GM10248 (cell line): ENCODE results near the gene ADCY1.

Source experiments
- CTCF ChIA-PET: fragments of 300-600 bp; sonication (Branson Sonifier 250); formaldehyde crosslinking; extraction: SDS; loops from one replicate; lab custom pipeline; 2021; ENCODE audit warnings: antibody characterized with exemption; lab: Yijun Ruan, JAX
- POLR2A ChIA-PET: fragments of 350-650 bp; sonication (Branson Sonifier 250); formaldehyde crosslinking; extraction: SDS; loops from one replicate; lab custom pipeline; 2020; ENCODE audit warnings: antibody characterized with exemption; lab: Yijun Ruan, JAX
- DNase-seq: peaks from one replicate; pipeline ENCODE4 v3.0.0; 2012; ENCODE audit errors: extremely low spot score
- TF ChIP-seq, protein P1 (sequence below): IDR thresholded peaks from 2 replicates; pipeline ENCODE4 v1.5.1; 2012; ENCODE audit warnings: mild to moderate bottlenecking, low read depth; ENCODE audit errors: extremely low read depth, missing control alignments, control extremely low read depth

The ADCY1 gene

DNA sequence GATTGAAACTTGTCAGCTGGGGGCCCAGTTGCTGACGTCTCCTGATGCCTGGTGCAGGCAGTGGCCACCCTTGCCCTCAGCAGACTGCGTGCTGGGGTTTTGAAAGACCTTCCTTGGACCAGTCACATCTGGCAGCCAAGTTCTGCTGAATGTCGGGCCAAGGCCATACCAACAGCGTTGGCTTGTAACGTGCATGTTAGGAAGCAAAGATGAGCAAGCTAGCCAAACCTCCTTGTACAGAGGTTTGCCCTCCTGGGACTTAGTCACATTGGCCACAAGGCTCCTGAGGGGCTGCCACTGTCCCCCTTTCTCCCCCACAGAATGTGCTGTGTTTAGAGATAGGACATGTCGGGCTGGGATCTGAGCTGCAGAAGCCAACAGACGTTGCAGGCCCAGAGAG lies 49.0 kb downstream of the ADCY1 start:
- POLR2A ChIA-PET: no interaction called here
- CTCF ChIA-PET: no interaction called here

DNA sequence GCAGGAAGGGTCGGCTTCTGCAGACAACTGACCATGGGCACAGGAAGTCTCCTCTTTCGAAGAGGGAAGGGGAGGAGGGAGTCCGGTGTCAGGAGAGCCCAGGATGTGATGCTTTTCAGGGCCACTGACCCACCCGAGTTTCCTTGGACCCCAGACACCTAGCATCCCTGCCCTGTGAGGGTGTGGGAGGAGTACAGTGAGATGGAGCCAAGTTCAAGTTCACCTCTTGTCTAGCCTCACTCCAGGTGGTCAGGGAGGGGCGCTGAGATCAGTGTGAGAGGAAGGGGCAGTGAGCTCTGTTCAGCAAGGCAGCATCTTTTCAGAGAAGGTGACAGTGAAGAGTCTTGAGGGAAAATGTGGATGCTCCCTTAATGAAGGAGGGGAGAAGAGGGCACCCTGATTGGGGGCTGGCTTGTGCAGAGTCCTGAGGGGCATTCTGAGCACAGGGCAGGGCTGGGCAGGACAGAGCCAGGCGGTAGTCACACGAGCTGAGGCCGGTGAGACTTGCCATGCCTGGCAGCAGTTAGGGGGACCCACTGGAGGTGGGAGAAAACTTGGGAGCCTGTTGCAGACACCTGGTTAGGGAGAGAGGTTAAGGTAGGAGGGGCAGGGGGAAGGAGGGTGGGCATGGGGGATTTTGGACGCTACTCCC lies 49.7 kb downstream of the ADCY1 start:
- DNase-seq: no peak
- CTCF ChIA-PET: no interaction called here

More for the DNA sequence above, 49.0 kb downstream of the ADCY1 start:
- TF ChIP-seq, protein P1, sequence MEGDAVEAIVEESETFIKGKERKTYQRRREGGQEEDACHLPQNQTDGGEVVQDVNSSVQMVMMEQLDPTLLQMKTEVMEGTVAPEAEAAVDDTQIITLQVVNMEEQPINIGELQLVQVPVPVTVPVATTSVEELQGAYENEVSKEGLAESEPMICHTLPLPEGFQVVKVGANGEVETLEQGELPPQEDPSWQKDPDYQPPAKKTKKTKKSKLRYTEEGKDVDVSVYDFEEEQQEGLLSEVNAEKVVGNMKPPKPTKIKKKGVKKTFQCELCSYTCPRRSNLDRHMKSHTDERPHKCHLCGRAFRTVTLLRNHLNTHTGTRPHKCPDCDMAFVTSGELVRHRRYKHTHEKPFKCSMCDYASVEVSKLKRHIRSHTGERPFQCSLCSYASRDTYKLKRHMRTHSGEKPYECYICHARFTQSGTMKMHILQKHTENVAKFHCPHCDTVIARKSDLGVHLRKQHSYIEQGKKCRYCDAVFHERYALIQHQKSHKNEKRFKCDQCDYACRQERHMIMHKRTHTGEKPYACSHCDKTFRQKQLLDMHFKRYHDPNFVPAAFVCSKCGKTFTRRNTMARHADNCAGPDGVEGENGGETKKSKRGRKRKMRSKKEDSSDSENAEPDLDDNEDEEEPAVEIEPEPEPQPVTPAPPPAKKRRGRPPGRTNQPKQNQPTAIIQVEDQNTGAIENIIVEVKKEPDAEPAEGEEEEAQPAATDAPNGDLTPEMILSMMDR: no peak
- no peak for DNase-seq

DNA sequence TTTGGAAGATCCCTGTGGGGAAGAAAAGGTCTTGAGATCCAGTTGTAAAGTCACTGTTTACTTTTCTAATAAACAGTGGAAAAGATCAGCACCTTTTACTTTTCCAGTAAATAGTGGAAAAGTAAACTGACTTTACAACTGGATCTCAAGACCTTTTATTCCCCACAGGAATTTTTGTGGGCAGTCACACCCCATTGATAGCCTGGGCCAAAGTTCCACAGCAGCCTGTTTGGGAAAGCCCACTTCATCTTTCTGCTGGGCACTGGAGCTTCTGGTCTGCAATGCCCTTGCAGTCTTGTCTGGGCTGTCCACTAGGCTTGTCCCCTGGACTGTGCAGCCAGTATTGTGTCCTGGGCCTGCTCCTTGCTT lies 50.2 kb downstream of the ADCY1 start:
- ChIA-PET CTCF (no interaction called here), POLR2A (no interaction called here)
- DNase-seq: no peak
- TF ChIP-seq, protein P1: no peak

More for the DNA sequence above, 49.7 kb downstream of the ADCY1 start:
- TF ChIP-seq, protein P1: no peak
- POLR2A ChIA-PET: no interaction called here

DNA sequence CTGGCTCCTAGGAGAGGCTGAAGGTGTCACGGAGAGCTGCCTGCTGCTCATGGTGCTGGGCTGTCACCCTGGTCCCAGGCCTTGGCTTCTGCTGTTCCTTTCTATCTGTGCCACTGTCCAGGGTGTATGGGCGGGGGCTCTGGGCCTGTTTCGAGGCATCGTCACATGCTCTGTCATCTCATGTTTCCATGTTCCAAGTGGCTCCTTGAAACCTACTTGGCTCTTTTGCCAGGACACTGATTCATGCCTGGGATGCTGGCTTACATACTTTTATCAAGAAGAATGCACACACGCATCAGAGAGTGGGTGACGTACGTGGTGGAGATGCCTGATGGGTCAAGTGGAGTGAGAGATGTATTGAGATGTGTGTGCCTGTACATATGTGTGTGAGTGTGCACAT lies 50.9 kb downstream of the ADCY1 start:
- TF ChIP-seq, protein P1: no peak
- ChIA-PET CTCF (no interaction called here), POLR2A (no interaction called here)
- no peak for DNase-seq

DNA sequence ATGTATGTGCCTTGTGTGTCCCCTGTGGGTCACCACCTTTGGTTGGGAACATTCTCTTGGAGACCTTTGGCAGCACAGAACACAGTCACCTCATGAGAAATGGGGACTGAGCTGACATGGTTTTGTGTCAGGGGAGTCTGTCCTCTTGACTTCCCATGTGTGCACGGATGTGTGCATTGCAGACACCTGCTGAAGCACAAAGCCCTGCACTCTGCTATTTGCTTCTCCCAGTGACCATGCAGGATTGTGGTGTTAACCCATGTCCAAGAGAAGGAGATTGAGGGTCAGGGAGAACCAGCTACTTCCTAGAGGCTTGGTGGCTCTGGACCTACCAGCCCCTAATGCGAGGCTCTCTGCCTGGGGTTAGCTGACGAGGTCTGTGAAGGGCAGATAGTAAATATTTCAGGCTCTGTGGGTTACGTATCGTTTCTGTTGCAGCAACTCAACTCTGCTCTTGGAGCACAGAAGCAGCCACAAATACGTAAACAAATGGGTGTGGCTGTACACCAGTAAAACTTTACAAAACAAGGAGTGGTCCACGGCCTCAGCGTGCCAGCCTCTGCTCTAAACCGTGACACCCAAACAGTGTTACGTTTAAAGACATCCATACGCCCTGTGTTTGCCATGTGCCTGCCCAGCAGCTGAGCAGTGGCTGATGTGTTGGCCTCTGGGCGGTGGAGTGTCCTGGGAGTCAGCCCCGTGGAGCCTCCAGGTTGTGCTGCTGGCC lies 51.7 kb downstream of the ADCY1 start:
- POLR2A ChIA-PET: no interaction called here

More for the DNA sequence above, 51.7 kb downstream of the ADCY1 start:
- TF ChIP-seq, protein P1: no peak
- CTCF ChIA-PET: interaction anchor here (0.7 kb wide), 1 partner anchor 14 kb away, joined by 3 read pairs; no protein-coding TSS in a partner anchor
- no peak for DNase-seq
